H1 (cell line): ENCODE results near the gene SCAMP2. TPM values are rescaled to one million over a fixed set of nuclear protein-coding genes. Genes with fewer than 3 reads are reported as not detected.

Experiments used
- CTCF ChIA-PET: fragments of 300-600 bp; sonication (Branson Sonifier 250); formaldehyde crosslinking; loops from one replicate; lab custom pipeline; 2021; ENCODE audit not compliant: partially characterized antibody; lab: Charles Lee
- POLR2A ChIA-PET: fragments of 300-600 bp; sonication (Branson Sonifier 250); formaldehyde crosslinking; loops from one replicate; lab custom pipeline; 2021; ENCODE audit warnings: inconsistent platforms; ENCODE audit not compliant: partially characterized antibody; lab: Charles Lee
- DNase-seq, 2 experiments: peaks; one replicate each; pipeline versions ENCODE4 v3.0.0 to v3.0.0-alpha.2; 2010 to 2022; ENCODE audit warnings: low spot score in 2 of 2, low read depth in 1 of 2, mixed read lengths in 1 of 2
- FAIRE-seq: peaks from 2 replicates; lab custom pipeline; 2011; peaks lifted over from hg19 to GRCh38; lab: Jason Lieb, UNC
- H2AFZ ChIP-seq: 2 replicates; pipeline ENCODE4 v1.8.1; 2012; ENCODE audit warnings: low read length, inconsistent platforms
- H2AK5ac ChIP-seq: 2 replicates; pipeline ENCODE4 v1.6.1; 2013; ENCODE audit warnings: low read depth, low read length
- H2BK120ac ChIP-seq: replicated peaks from 2 replicates; pipeline ENCODE3; 2013; ENCODE audit warnings: low read depth, low read length, inconsistent platforms
- H2BK12ac ChIP-seq: 2 replicates; pipeline ENCODE4 v1.6.1; 2013; ENCODE audit warnings: low read depth, low read length
- H2BK15ac ChIP-seq: 2 replicates; pipeline ENCODE4 v1.6.1; 2013; ENCODE audit warnings: low read length
- H2BK20ac ChIP-seq: 2 replicates; pipeline ENCODE4 v1.6.1; 2013; ENCODE audit warnings: low read length
- H2BK5ac ChIP-seq: 2 replicates; pipeline ENCODE4 v1.6.1; 2013; ENCODE audit warnings: low read depth, low read length
- H3K14ac ChIP-seq: 2 replicates; pipeline ENCODE4 v1.6.1; 2013; ENCODE audit warnings: inconsistent platforms; ENCODE audit not compliant: insufficient read length
- H3K18ac ChIP-seq: 2 replicates; pipeline ENCODE4 v1.6.1; 2013; ENCODE audit warnings: low read length; ENCODE audit errors: extremely low read depth
- H3K23ac ChIP-seq: 2 replicates; pipeline ENCODE4 v1.6.1; 2013; ENCODE audit warnings: inconsistent platforms; ENCODE audit not compliant: insufficient read length
- H3K23me2 ChIP-seq: 2 replicates; pipeline ENCODE4 v1.6.1; 2013; ENCODE audit warnings: low read depth, low read length
- H3K27ac ChIP-seq: 2 replicates; pipeline ENCODE4 v1.6.1; 2011; ENCODE audit warnings: low read depth, low read length, inconsistent platforms
- H3K27me3 ChIP-seq, 4 experiments: replicated peaks in 1 of 4; 1 replicate in 1 of 4; 2 replicates in 3 of 4; pipeline versions ENCODE4 v1.6.1 to v1.8.1; 2011 to 2013; ENCODE audit warnings: low read length in 3 of 4, mild to moderate bottlenecking in 3 of 4, inconsistent platforms in 2 of 4, mixed read lengths in 2 of 4, moderate library complexity in 1 of 4; ENCODE audit not compliant: control insufficient read depth in 3 of 4, insufficient read depth in 3 of 4; ENCODE audit errors: extremely low read depth in 1 of 4
- H3K36me3 ChIP-seq, 4 experiments: 2 replicates each; pipeline versions ENCODE4 v1.6.1 to v1.8.1; 2011 to 2013; ENCODE audit warnings: mild to moderate bottlenecking in 4 of 4, low read length in 3 of 4, moderate library complexity in 2 of 4, control low read depth in 1 of 4, inconsistent platforms in 1 of 4; ENCODE audit not compliant: insufficient read depth in 4 of 4, control insufficient read depth in 2 of 4
- H3K4ac ChIP-seq: replicated peaks from 2 replicates; pipeline ENCODE3; 2013; ENCODE audit warnings: low read length, low read depth, mixed read lengths, inconsistent platforms; ENCODE audit not compliant: insufficient read length
- H3K4me1 ChIP-seq, 4 experiments: replicated peaks in 1 of 4; 1 replicate in 1 of 4; 2 replicates in 3 of 4; pipeline versions ENCODE4 v1.6.1 to v1.8.1; 2011 to 2013; ENCODE audit warnings: low read length in 3 of 4, inconsistent platforms in 2 of 4, mixed read lengths in 1 of 4; ENCODE audit not compliant: insufficient read depth in 4 of 4, control insufficient read depth in 3 of 4
- H3K4me2 ChIP-seq, 2 experiments: 2 replicates each; pipeline versions ENCODE4 v1.6.1 to v1.8.1; 2011 to 2013; ENCODE audit warnings: low read depth in 2 of 2, low read length in 2 of 2, control low read depth in 1 of 2, inconsistent platforms in 1 of 2, mild to moderate bottlenecking in 1 of 2; ENCODE audit not compliant: insufficient read depth in 1 of 2
- H3K4me3 ChIP-seq, 4 experiments: fragments of 200-600, 300-600 bp in 1 of 4; sonication (generic), shearing (Covaris generic), sonication (Bioruptor Twin) in 1 of 4; 2 replicates each; pipeline versions ENCODE4 v1.5.1 to v1.8.1; 2011 to 2016; ENCODE audit warnings: low read length in 4 of 4, low read depth in 3 of 4, control low read depth in 2 of 4, inconsistent platforms in 2 of 4, mild to moderate bottlenecking in 2 of 4, mixed read lengths in 1 of 4, moderate library complexity in 1 of 4; ENCODE audit not compliant: insufficient read depth in 2 of 4; ENCODE audit errors: extremely low read depth in 1 of 4
- H3K56ac ChIP-seq: replicated peaks from 2 replicates; pipeline ENCODE3; 2013; ENCODE audit warnings: low read depth, mild to moderate bottlenecking, mixed read lengths, low read length, inconsistent platforms; ENCODE audit not compliant: insufficient read length
- H3K79me1 ChIP-seq: 2 replicates; pipeline ENCODE4 v1.6.1; 2013; ENCODE audit warnings: low read depth, low read length, control low read depth
- H3K79me2 ChIP-seq, 2 experiments: 2 replicates each; pipeline versions ENCODE4 v1.6.1 to v1.8.1; 2012 to 2013; ENCODE audit warnings: low read length in 2 of 2, mild to moderate bottlenecking in 2 of 2, inconsistent platforms in 1 of 2; ENCODE audit not compliant: insufficient read depth in 2 of 2, control insufficient read depth in 1 of 2
- H3K9ac ChIP-seq, 4 experiments: replicated peaks in 1 of 4; 1 replicate in 1 of 4; 2 replicates in 3 of 4; pipeline versions ENCODE4 v1.6.1 to v1.8.1; 2011 to 2013; ENCODE audit warnings: low read depth in 3 of 4, low read length in 3 of 4, control low read depth in 2 of 4, mild to moderate bottlenecking in 2 of 4, moderate library complexity in 2 of 4, inconsistent platforms in 1 of 4; ENCODE audit errors: extremely low read depth in 1 of 4
- H3K9me3 ChIP-seq, 2 experiments: 2 replicates each; pipeline versions ENCODE4 v1.6.1 to v1.8.1; 2012 to 2013; ENCODE audit warnings: mild to moderate bottlenecking in 2 of 2, moderate library complexity in 2 of 2, control low read depth in 1 of 2, inconsistent platforms in 1 of 2, low read depth in 1 of 2, low read length in 1 of 2, mixed read lengths in 1 of 2; ENCODE audit not compliant: insufficient read depth in 2 of 2
- H4K20me1 ChIP-seq, 2 experiments: replicated peaks in 1 of 2; 2 replicates each; pipeline versions ENCODE3 to v1.8.1; 2011 to 2013; ENCODE audit warnings: inconsistent platforms in 2 of 2, low read length in 2 of 2, mild to moderate bottlenecking in 1 of 2; ENCODE audit not compliant: insufficient read depth in 2 of 2, control insufficient read depth in 1 of 2
- H4K5ac ChIP-seq: 2 replicates; pipeline ENCODE4 v1.6.1; 2013; ENCODE audit warnings: low read length, low read depth, mixed read lengths, inconsistent platforms; ENCODE audit not compliant: insufficient read length
- H4K8ac ChIP-seq: 2 replicates; pipeline ENCODE4 v1.8.0; 2013; ENCODE audit warnings: mild to moderate bottlenecking, moderate library complexity, low read length, inconsistent platforms; ENCODE audit not compliant: insufficient read depth; ENCODE audit errors: extremely low read depth
- H4K91ac ChIP-seq: replicated peaks from 2 replicates; pipeline ENCODE3; 2013; ENCODE audit warnings: low read length, mixed read lengths, inconsistent platforms; ENCODE audit not compliant: insufficient read length
- BRCA1 ChIP-seq: IDR thresholded peaks from 2 replicates; pipeline ENCODE4 v1.6.1; 2012; ENCODE audit warnings: low read depth, low read length, improper control_type of control experiment
- EP300 ChIP-seq, 2 experiments: IDR thresholded peaks; 1 replicate in 1 of 2; 2 replicates in 1 of 2; pipeline ENCODE4 v1.6.1; 2011 to 2012; ENCODE audit warnings: low read depth in 2 of 2, low read length in 2 of 2, mild to moderate bottlenecking in 2 of 2, borderline replicate concordance in 1 of 2, inconsistent platforms in 1 of 2, moderate library complexity in 1 of 2
- HDAC6 ChIP-seq: IDR thresholded peaks from one replicate; pipeline ENCODE4 v1.7.1; 2012; ENCODE audit warnings: low read depth, mild to moderate bottlenecking, inconsistent platforms, low read length, moderate library complexity
- JUN ChIP-seq: IDR thresholded peaks from 2 replicates; pipeline ENCODE4 v1.6.1; 2011; ENCODE audit warnings: low read depth, mild to moderate bottlenecking, improper control_type of control experiment, low read length
- PHF8 ChIP-seq: fragments of 200-600 bp; sonication (generic); conservative IDR thresholded peaks from 2 replicates; pipeline ENCODE4 v1.7.1; 2012; ENCODE audit warnings: low read depth, mild to moderate bottlenecking, inconsistent platforms, low read length, moderate library complexity
- POU5F1 ChIP-seq: IDR thresholded peaks from 2 replicates; pipeline ENCODE4 v1.6.1; 2011; ENCODE audit warnings: low read depth, mild to moderate bottlenecking, low read length, moderate library complexity
- RFX5 ChIP-seq: IDR thresholded peaks from 2 replicates; pipeline ENCODE4 v1.6.1; 2011; ENCODE audit warnings: low read depth, low read length, improper control_type of control experiment, borderline replicate concordance
- SAP30 ChIP-seq: fragments of 300-600 bp; sonication (generic); IDR thresholded peaks from 2 replicates; pipeline ENCODE4 v1.7.1; 2012; ENCODE audit warnings: low read length, moderate library complexity, mild to moderate bottlenecking, inconsistent platforms; ENCODE audit not compliant: insufficient read depth, insufficient replicate concordance
- SIRT6 ChIP-seq: IDR thresholded peaks from one replicate; pipeline ENCODE4 v1.7.1; 2012; ENCODE audit warnings: low read length, inconsistent platforms
- SP4 ChIP-seq: IDR thresholded peaks from 2 replicates; pipeline ENCODE4 v1.6.1; 2012; ENCODE audit warnings: low read length, inconsistent platforms
- TEAD4 ChIP-seq: IDR thresholded peaks from 2 replicates; pipeline ENCODE4 v1.6.1; 2012; ENCODE audit warnings: low read depth, low read length, inconsistent platforms, mixed read lengths
- WGBS, 2 experiments: shearing (Covaris generic) in 1 of 2; methylation state at CpG; one replicate each; pipeline versions ENCODE4 v1.1.6 to v1.1.7; 2013 to 2015; ENCODE audit warnings: low lambda C conversion rate in 2 of 2, mixed read lengths in 2 of 2, inconsistent platforms in 1 of 2, low coverage in 1 of 2, missing lambda C conversion rate in 1 of 2; ENCODE audit not compliant: insufficient replicate concordance in 2 of 2, insufficient coverage in 1 of 2, insufficient read length in 1 of 2; ENCODE audit errors: extremely low coverage in 1 of 2, missing lambda C conversion rate in 1 of 2; 5-methylcytosine and 5-hydroxymethylcytosine counted together
- polyA plus RNA-seq, 7 experiments: library from polyadenylated mRNA; depleted of rRNA in 3 of 7; stranded (reverse) in 5 of 7; unstranded in 2 of 7; fragments of >200 nt in 5 of 7; fragments of 200-250 nt in 2 of 7; gene quantifications; 1 replicate in 5 of 7; 2 replicates in 1 of 7; 4 replicates in 1 of 7; pipeline versions ENCODE4 v1.2.1 to v1.2.3, GENCODE V29; 2011 to 2013; ENCODE audit warnings: missing spikeins in 2 of 7, mixed read lengths in 2 of 7
- total RNA-seq: library from RNA; stranded (reverse); fragmentation: NEBNext Ultra II Directional; extraction: Animal tissue kit (Norgen Biotek cat#: 25700); gene quantifications from 2 replicates; pipeline ENCODE4 v1.2.1, GENCODE V29; 2021
- TF ChIP-seq, protein P1 (sequence below): IDR thresholded peaks from 2 replicates; pipeline ENCODE4 v1.6.1; 2012; ENCODE audit warnings: inconsistent platforms

The SCAMP2 gene
- total and polyA plus RNA-seq, 2 of the 8 experiments (the other 6 are each of a cell fraction or from before 2014, with no cell fraction given) = 41.7 to 131 TPM

DNA sequence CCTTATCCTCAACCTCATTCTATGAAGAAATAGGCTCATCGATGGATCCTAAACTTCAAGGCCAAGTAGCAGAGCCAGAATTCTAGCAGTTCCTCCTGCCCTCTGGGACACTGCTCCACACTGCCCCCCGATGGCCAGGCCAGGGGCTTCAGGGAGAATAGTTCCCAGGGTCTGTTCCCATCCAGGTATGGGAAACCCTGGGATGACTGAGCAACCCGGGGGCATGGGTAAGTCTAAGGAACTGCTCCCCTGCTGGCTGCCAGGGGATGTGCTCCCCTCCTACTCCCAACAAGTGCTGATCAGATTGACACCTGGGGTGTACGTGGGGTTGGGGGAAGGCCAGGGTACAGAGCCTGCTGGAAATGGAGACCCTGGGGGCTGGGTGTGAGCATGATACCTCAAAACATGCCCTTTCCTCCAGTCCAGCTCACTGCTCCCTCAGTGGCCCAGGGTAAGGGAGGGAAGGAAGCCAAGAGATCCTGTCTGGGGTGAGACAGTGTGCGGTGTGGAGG, 37.8 kb downstream of the SCAMP2 start:
- CTCF ChIA-PET = interaction anchor here (0.6 to 6.6 kb wide), 24 partner anchors 9 to 1601 kb away, joined by 3 to 52 read pairs (median 4); partner anchors contain the start of genes CPLX3 and RPP25
- FAIRE-seq = peak; percentile 93
- H3K4me3 ChIP-seq = no peak overlapping the region
- TF ChIP-seq POU5F1 (no peak), PHF8 (no peak), BRCA1 (no peak), SAP30 (no peak), TEAD4 (0 out of 2 replicates have a peak, but pooled peaks have one; percentile 50), SP4 (peak; percentile 55; the same call in 1 of the 2 replicates), HDAC6 (no peak), SIRT6 (no peak), RFX5 (no peak), EP300 (IDR thresholded peaks at IDR 0.05; ENCODE audit: borderline replicate concordance in 1 of 2, low read depth in 2 of 2, low read length in 2 of 2) (peak in 1 of 2 experiments; percentile 35; a peak in 1 of 3 replicates), JUN (no peak)
- TF ChIP-seq, protein P1, sequence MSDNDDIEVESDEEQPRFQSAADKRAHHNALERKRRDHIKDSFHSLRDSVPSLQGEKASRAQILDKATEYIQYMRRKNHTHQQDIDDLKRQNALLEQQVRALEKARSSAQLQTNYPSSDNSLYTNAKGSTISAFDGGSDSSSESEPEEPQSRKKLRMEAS = peak; percentile 25; the same call in 1 of the 2 replicates

More for the DNA sequence above, 37.8 kb downstream of the SCAMP2 start:
- H3K56ac ChIP-seq = no peak overlapping the region
- H3K27me3 ChIP-seq = no peaks in the 10 kb centered on the region; a peak in 1 of 7 replicates
- H3K23ac ChIP-seq = no peak overlapping the region
- no peaks in the 10 kb centered on the region; a peak in 1 of 8 replicates for H3K36me3 ChIP-seq
- POLR2A ChIA-PET = interaction anchor here (0.6 to 1.6 kb wide), 2 partner anchors 72 to 76 kb away, joined by 3 read pairs; no protein-coding TSS in a partner anchor
- H3K14ac ChIP-seq = no peak overlapping the region
- peak overlapping the region; percentile 47; the same call in 1 of the 2 replicates for H3K27ac ChIP-seq
- no peak overlapping the region for H2AK5ac ChIP-seq
- no peak overlapping the region for H2BK20ac ChIP-seq
- no peak overlapping the region for H4K5ac ChIP-seq
- H2BK5ac ChIP-seq = no peak overlapping the region
- H2BK15ac ChIP-seq = no peak overlapping the region
- H3K9me3 ChIP-seq = no peaks in the 10 kb centered on the region
- H3K4me1 ChIP-seq = peaks cover 0 to 4% (median 2%) of the 10 kb centered on the region in 4 experiments; a peak in 4 of 7 replicates
- DNase-seq = peak; percentile 82 to 98
- no peak overlapping the region for H3K18ac ChIP-seq
- H3K79me2 ChIP-seq = no peaks in the 10 kb centered on the region
- no peaks in the 10 kb centered on the region for H3K23me2 ChIP-seq
- H3K79me1 ChIP-seq = no peaks in the 10 kb centered on the region
- H4K91ac ChIP-seq = no peak overlapping the region
- H3K9ac ChIP-seq = no peak overlapping the region
- no peak overlapping the region for H2AFZ ChIP-seq
- 48% methylated on average over 5 of the region's 5 CpGs; no CpG with 5 or more reads in 1 of the 2 experiments for WGBS, 2 experiments
- no peak overlapping the region for H4K8ac ChIP-seq
- H2BK120ac ChIP-seq = no peak overlapping the region
- H4K20me1 ChIP-seq = peaks cover 0 to 2% of the 10 kb centered on the region in 2 experiments
- no peak overlapping the region for H3K4ac ChIP-seq
- H3K4me2 ChIP-seq = no peak overlapping the region
- H2BK12ac ChIP-seq = 0 out of 2 replicates have a peak overlapping the region, but pooled peaks have one; percentile 7
